ENCODE measurements around the gene LRFN2. TPM values are rescaled to one million over a fixed set of nuclear protein-coding genes. Genes with fewer than 3 reads are reported as not detected.

Gene LRFN2
- total and polyA plus RNA-seq, 12 donors: not detected

- no peak for TF ChIP-seq CTCF (IDR thresholded peaks at IDR 0.05)
- H3K36me3 ChIP-seq: no peaks in the 10 kb centered on the region
- no peaks in the 10 kb centered on the region for H3K9me3 ChIP-seq
- DNase-seq: no peak
- H3K27ac ChIP-seq: no peak overlapping the region
- intact Hi-C loops (cut with DNase I): no loop called here
- WGBS, 2 donors: 75 to 85% methylated on average over 6 of the region's 6 CpGs
- H3K4me3 ChIP-seq: no peak overlapping the region
- peaks cover 0 to 76% (median 45%) of the 10 kb centered on the region in 7 donors for H3K27me3 ChIP-seq
- no peak for ATAC-seq
- no peaks in the 10 kb centered on the region for H3K4me1 ChIP-seq
These were observed 154.2 kb downstream of the LRFN2 start for GRCh38 chr6:40432982-40433381.

GRCh38 chr6:40431706-40432105, 155.5 kb downstream of the LRFN2 start:
- WGBS, 2 donors: 72 to 74% methylated on average over 12 of the region's 12 CpGs
- TF ChIP-seq CTCF (IDR thresholded peaks at IDR 0.05): no peak
- intact Hi-C loops (cut with DNase I): no loop called here
- no peaks in the 10 kb centered on the region for H3K36me3 ChIP-seq
- ATAC-seq (no peak), DNase-seq (no peak)
- H3K9me3 ChIP-seq: no peaks in the 10 kb centered on the region
- H3K27ac ChIP-seq: no peak overlapping the region
- H3K4me1 ChIP-seq: peaks cover 0 to 3% (median 0%) of the 10 kb centered on the region in 9 donors
- H3K4me3 ChIP-seq: no peak overlapping the region
- H3K27me3 ChIP-seq: peaks cover 0 to 81% (median 45%) of the 10 kb centered on the region in 7 donors

GRCh38 chr6:40427196-40427595, 160.0 kb downstream of the LRFN2 start:
- Histone ChIP-seq H3K4me1 (peaks cover 0 to 21% (median 11%) of the 10 kb centered on the region in 9 donors), H3K9me3 (no peaks in the 10 kb centered on the region), H3K27me3 (peaks cover 0 to 72% (median 46%) of the 10 kb centered on the region in 7 donors), H3K27ac (no peak overlapping the region), H3K4me3 (no peak overlapping the region), H3K36me3 (no peaks in the 10 kb centered on the region)
- WGBS, 2 donors: 70 to 73% methylated on average over 3 of the region's 3 CpGs
- intact Hi-C loops (cut with DNase I): loop anchor here in 1 of 10 donors (5.0 kb wide), 1 partner anchor 420 kb away; no protein-coding TSS in a partner anchor
- TF ChIP-seq CTCF (IDR thresholded peaks at IDR 0.05): no peak
- no peak for ATAC-seq
- DNase-seq: no peak

- ATAC-seq: no peak
These were observed 160.7 kb downstream of the LRFN2 start for GRCh38 chr6:40426346-40427066.

More at GRCh38 chr6:40426346-40427066, 160.7 kb downstream of the LRFN2 start:
- Histone ChIP-seq H3K4me3 (no peak overlapping the region), H3K36me3 (no peaks in the 10 kb centered on the region), H3K9me3 (no peaks in the 10 kb centered on the region), H3K27me3 (peaks cover 0 to 72% (median 45%) of the 10 kb centered on the region in 7 donors), H3K27ac (no peak overlapping the region), H3K4me1 (peaks cover 0 to 21% (median 11%) of the 10 kb centered on the region in 9 donors)
- intact Hi-C loops (cut with DNase I): loop anchor here in 1 of 10 donors (5.0 kb wide), 1 partner anchor 421 kb away; no protein-coding TSS in a partner anchor
- WGBS, 2 donors: 72 to 79% methylated on average over 7 of the region's 7 CpGs
- no peak for DNase-seq
- TF ChIP-seq CTCF (IDR thresholded peaks at IDR 0.05): no peak

Measured in heart right ventricle (tissue), 16 donors.